ENCODE data around the gene DIO2. TPM values are rescaled to one million over a fixed set of nuclear protein-coding genes. Genes with fewer than 3 reads are reported as not detected.

The DIO2 gene
- total and polyA plus RNA-seq, 2 of the 4 experiments (the other 2 are of a cell fraction): 12.8 to 24.2 TPM

DNA sequence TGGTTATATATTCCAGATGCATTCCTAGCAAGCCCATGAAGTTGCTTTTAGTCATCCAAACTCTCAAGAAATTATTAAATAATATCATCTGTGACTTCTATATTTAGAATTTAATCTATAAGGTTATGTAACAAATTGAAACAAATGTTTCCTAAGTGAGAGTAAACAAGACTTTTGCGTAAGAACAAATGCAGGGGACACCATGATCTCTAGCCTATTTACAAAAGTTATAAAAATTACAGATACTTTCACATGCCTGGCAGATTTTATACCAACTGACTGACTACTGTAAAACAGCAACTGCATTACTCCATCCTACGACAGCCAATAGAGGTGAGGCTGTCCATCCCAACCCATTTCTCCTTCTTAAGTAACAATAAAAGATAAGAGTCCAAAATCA, 20.4 kb upstream of the DIO2 start:
- Histone ChIP-seq H3K14ac (replicated peaks; ENCODE audit: low read depth, low read length) (no peak overlapping the region), H4K91ac (ENCODE audit: insufficient read depth, low read depth, low read length) (no peak overlapping the region), H3K4me3 (ENCODE audit: insufficient read depth, low read depth, low read length) (no peak overlapping the region), H3K4ac (ENCODE audit: low read depth, low read length) (no peak overlapping the region), H3K4me1 (ENCODE audit: control insufficient read depth, insufficient read depth, low read length) (no peaks in the 10 kb centered on the region), H3K4me2 (ENCODE audit: low read depth, low read length) (no peak overlapping the region), H3K27me3 (ENCODE audit: control insufficient read depth, insufficient read depth, low read length) (no peaks in the 10 kb centered on the region), H3K9me3 (ENCODE audit: control insufficient read depth, insufficient read depth, low read length) (peaks cover 8% of the 10 kb centered on the region), H3K9ac (ENCODE audit: low read depth, low read length) (no peak overlapping the region), H3K27ac (ENCODE audit: insufficient read depth, low read length) (no peak overlapping the region), H4K8ac (ENCODE audit: low read depth in 2 of 2, low read length in 2 of 2) (no peak overlapping the region), H2BK15ac (ENCODE audit: low read depth, low read length) (no peak overlapping the region), H3K18ac (ENCODE audit: low read depth, low read length) (no peak overlapping the region), H3K79me1 (ENCODE audit: low read depth in 1 of 2, low read length in 2 of 2) (no peaks in the 10 kb centered on the region), H4K20me1 (ENCODE audit: insufficient read depth, low read length) (no peaks in the 10 kb centered on the region), H2AFZ (replicated peaks; ENCODE audit: low read length, poor library complexity) (no peak overlapping the region), H3K36me3 (ENCODE audit: control insufficient read depth, insufficient read depth, low read length) (no peaks in the 10 kb centered on the region), H2BK120ac (ENCODE audit: low read depth, low read length) (no peak overlapping the region), H2AK9ac (replicated peaks; ENCODE audit: low read depth, low read length, poor library complexity) (no peak overlapping the region), H2AK5ac (ENCODE audit: low read depth, low read length) (no peak overlapping the region), H3K56ac (ENCODE audit: extremely low read depth, insufficient read depth, low read length) (no peak overlapping the region), H3K9me1 (ENCODE audit: insufficient read depth, low read length) (no peaks in the 10 kb centered on the region), H2BK20ac (ENCODE audit: low read depth, low read length) (no peak overlapping the region), H3K23ac (ENCODE audit: low read depth, low read length) (no peak overlapping the region), H4K5ac (ENCODE audit: low read depth, low read length) (no peak overlapping the region), H2BK5ac (ENCODE audit: low read depth, low read length, poor library complexity, severe bottlenecking) (no peak overlapping the region)
- no peak for DNase-seq
- WGBS, 2 experiments (ENCODE audit: extremely low coverage in 2 of 2, insufficient read length in 1 of 2): 86% methylated on average over 1 of the region's 2 CpGs; no CpG with 5 or more reads in 1 of the 2 experiments
- no peak for ATAC-seq (ENCODE audit: low read depth)
- dilution Hi-C loops (cut with HindIII; ENCODE audit: low sequenced_read_pairs, unreplicated experiment): no loop called here
- no peak for TF ChIP-seq POLR2A (IDR thresholded peaks at IDR 0.05; ENCODE audit: low read depth, low read length)
- TF ChIP-seq SMC3 (IDR thresholded peaks at IDR 0.05; ENCODE audit: low read depth, low read length): no peak
- TF ChIP-seq RFX5 (IDR thresholded peaks at IDR 0.05; ENCODE audit: low read depth, low read length): no peak
- no peak for TF ChIP-seq MAFK (IDR thresholded peaks at IDR 0.05; ENCODE audit: low read depth, low read length)
- no peak for TF ChIP-seq MAZ (IDR thresholded peaks at IDR 0.05; ENCODE audit: borderline replicate concordance, low read depth, low read length)
- TF ChIP-seq MXI1 (IDR thresholded peaks at IDR 0.05; ENCODE audit: borderline replicate concordance, low read depth, low read length): no peak
- TF ChIP-seq NFE2L2 (IDR thresholded peaks at IDR 0.05; ENCODE audit: low read depth, low read length): no peak
- TF ChIP-seq, protein P1, sequence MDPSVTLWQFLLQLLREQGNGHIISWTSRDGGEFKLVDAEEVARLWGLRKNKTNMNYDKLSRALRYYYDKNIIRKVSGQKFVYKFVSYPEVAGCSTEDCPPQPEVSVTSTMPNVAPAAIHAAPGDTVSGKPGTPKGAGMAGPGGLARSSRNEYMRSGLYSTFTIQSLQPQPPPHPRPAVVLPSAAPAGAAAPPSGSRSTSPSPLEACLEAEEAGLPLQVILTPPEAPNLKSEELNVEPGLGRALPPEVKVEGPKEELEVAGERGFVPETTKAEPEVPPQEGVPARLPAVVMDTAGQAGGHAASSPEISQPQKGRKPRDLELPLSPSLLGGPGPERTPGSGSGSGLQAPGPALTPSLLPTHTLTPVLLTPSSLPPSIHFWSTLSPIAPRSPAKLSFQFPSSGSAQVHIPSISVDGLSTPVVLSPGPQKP (IDR thresholded peaks at IDR 0.05; ENCODE audit: borderline replicate concordance, low read depth, low read length): no peak
- no peak for TF ChIP-seq FOS (IDR thresholded peaks at IDR 0.05; ENCODE audit: low read depth, low read length)
- TF ChIP-seq RAD21 (IDR thresholded peaks at IDR 0.05; ENCODE audit: low read length): no peak
- TF ChIP-seq, protein P2, sequence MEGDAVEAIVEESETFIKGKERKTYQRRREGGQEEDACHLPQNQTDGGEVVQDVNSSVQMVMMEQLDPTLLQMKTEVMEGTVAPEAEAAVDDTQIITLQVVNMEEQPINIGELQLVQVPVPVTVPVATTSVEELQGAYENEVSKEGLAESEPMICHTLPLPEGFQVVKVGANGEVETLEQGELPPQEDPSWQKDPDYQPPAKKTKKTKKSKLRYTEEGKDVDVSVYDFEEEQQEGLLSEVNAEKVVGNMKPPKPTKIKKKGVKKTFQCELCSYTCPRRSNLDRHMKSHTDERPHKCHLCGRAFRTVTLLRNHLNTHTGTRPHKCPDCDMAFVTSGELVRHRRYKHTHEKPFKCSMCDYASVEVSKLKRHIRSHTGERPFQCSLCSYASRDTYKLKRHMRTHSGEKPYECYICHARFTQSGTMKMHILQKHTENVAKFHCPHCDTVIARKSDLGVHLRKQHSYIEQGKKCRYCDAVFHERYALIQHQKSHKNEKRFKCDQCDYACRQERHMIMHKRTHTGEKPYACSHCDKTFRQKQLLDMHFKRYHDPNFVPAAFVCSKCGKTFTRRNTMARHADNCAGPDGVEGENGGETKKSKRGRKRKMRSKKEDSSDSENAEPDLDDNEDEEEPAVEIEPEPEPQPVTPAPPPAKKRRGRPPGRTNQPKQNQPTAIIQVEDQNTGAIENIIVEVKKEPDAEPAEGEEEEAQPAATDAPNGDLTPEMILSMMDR (conservative IDR thresholded peaks at IDR 0.05; ENCODE audit: low read depth, low read length): no peak
- no peak for TF ChIP-seq RCOR1 (IDR thresholded peaks at IDR 0.05; ENCODE audit: insufficient replicate concordance, low read length)
- TF ChIP-seq, protein P3, sequence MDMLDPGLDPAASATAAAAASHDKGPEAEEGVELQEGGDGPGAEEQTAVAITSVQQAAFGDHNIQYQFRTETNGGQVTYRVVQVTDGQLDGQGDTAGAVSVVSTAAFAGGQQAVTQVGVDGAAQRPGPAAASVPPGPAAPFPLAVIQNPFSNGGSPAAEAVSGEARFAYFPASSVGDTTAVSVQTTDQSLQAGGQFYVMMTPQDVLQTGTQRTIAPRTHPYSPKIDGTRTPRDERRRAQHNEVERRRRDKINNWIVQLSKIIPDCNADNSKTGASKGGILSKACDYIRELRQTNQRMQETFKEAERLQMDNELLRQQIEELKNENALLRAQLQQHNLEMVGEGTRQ (IDR thresholded peaks at IDR 0.05; ENCODE audit: low read depth, low read length): no peak
- TF ChIP-seq BHLHE40 (IDR thresholded peaks at IDR 0.05; ENCODE audit: low read depth, low read length): no peak
- no peak for TF ChIP-seq CEBPB (IDR thresholded peaks at IDR 0.05; ENCODE audit: low read depth, low read length)
- no peak for TF ChIP-seq CHD1 (IDR thresholded peaks at IDR 0.05; ENCODE audit: low read depth, low read length)
- ChIA-PET POLR2A (ENCODE audit: unreplicated experiment) (no interaction called here), CTCF (no interaction called here)
- in situ Hi-C loops (cut with MboI; ENCODE audit: low sequenced_read_pairs): no loop called here
- no TSS peak for BruUV-seq (replicated peaks)
- intact Hi-C loops (cut with micrococcal nuclease): no loop called here
